GM23338 (cell line): ENCODE data around the gene SIL1. TPM values are rescaled to one million over a fixed set of nuclear protein-coding genes. Genes with fewer than 3 reads are reported as not detected.

Source experiments
- ATAC-seq: fragments of 200-7000 bp; cut with Tn5 transposase; 3 replicates; pipeline ENCODE4 v1.9.1; 2020
- DNase-seq: peaks from one replicate; pipeline ENCODE4 v3.0.0-alpha.2; 2015; ENCODE audit warnings: low spot score
- H2AFZ ChIP-seq: fragments of 200-600 bp; sonication (generic); 2 replicates; pipeline ENCODE4 v1.8.0; 2016; ENCODE audit warnings: antibody characterized with exemption, mild to moderate bottlenecking, moderate library complexity
- H3F3A ChIP-seq: fragments of 200-600 bp; sonication (generic); replicated peaks from 2 replicates; pipeline ENCODE4 v1.8.0; 2017; ENCODE audit warnings: antibody characterized with exemption, mixed run types, low read depth
- H3K27ac ChIP-seq: fragments of 200-600 bp; sonication (generic); 2 replicates; pipeline ENCODE4 v1.6.1; 2016; ENCODE audit warnings: low read depth
- H3K27me3 ChIP-seq: fragments of 200-600 bp; sonication (generic); 2 replicates; pipeline ENCODE4 v1.8.0; 2016; ENCODE audit warnings: mild to moderate bottlenecking, mixed run types, moderate library complexity; ENCODE audit not compliant: insufficient read depth
- H3K36me3 ChIP-seq: fragments of 200-600 bp; sonication (generic); 2 replicates; pipeline ENCODE4 v1.8.0; 2016; ENCODE audit warnings: mild to moderate bottlenecking; ENCODE audit not compliant: insufficient read depth
- H3K4me1 ChIP-seq: fragments of 200-600 bp; sonication (generic); 2 replicates; pipeline ENCODE4 v1.8.0; 2016; ENCODE audit warnings: mild to moderate bottlenecking, moderate library complexity; ENCODE audit not compliant: insufficient read depth
- H3K4me2 ChIP-seq: fragments of 200-600 bp; sonication (generic); 2 replicates; pipeline ENCODE4 v1.7.1; 2017; ENCODE audit warnings: mixed run types
- H3K4me3 ChIP-seq: fragments of 200-600 bp; sonication (generic); 2 replicates; pipeline ENCODE4 v1.6.1; 2016; ENCODE audit warnings: mixed run types
- H3K79me2 ChIP-seq: fragments of 200-600 bp; sonication (generic); replicated peaks from 2 replicates; pipeline ENCODE4 v1.8.0; 2017; ENCODE audit warnings: mild to moderate bottlenecking; ENCODE audit not compliant: insufficient read depth
- H3K9me2 ChIP-seq: fragments of 200-600 bp; sonication (generic); 2 replicates; pipeline ENCODE4 v1.8.0; 2017; ENCODE audit not compliant: insufficient read depth
- H4K20me1 ChIP-seq: fragments of 200-600 bp; sonication (generic); replicated peaks from 2 replicates; pipeline ENCODE4 v1.8.0; 2017; ENCODE audit warnings: mild to moderate bottlenecking; ENCODE audit not compliant: insufficient read depth
- H3K27ac Mint-ChIP-seq: 2 replicates; pipeline ENCODE4 v1.8.0; 2020; ENCODE audit warnings: inconsistent platforms, mild to moderate bottlenecking, moderate library complexity, mixed read lengths
- H3K27me3 Mint-ChIP-seq: 3 replicates; pipeline ENCODE4 v1.8.0; 2022; ENCODE audit warnings: low read depth, mild to moderate bottlenecking, moderate library complexity, mixed read lengths, inconsistent platforms; ENCODE audit not compliant: insufficient read depth, poor library complexity
- H3K36me3 Mint-ChIP-seq: 3 replicates; pipeline ENCODE4 v1.8.0; 2021; ENCODE audit warnings: low read depth, mild to moderate bottlenecking, inconsistent platforms, moderate library complexity, mixed read lengths
- H3K4me1 Mint-ChIP-seq: 3 replicates; pipeline ENCODE4 v1.8.0; 2020; ENCODE audit warnings: mild to moderate bottlenecking, inconsistent platforms, mixed read lengths
- H3K4me3 Mint-ChIP-seq: 3 replicates; pipeline ENCODE4 v1.8.0; 2021; ENCODE audit warnings: moderate library complexity, mild to moderate bottlenecking, inconsistent platforms, mixed read lengths
- H3K9me3 Mint-ChIP-seq: 3 replicates; pipeline ENCODE4 v1.8.0; 2020; ENCODE audit warnings: moderate library complexity, mild to moderate bottlenecking, inconsistent platforms, mixed read lengths
- CREB1 ChIP-seq: fragments of 250-450 bp; sonication (Bioruptor Pico); IDR thresholded peaks from 2 replicates; pipeline ENCODE4 v1.5.0; 2020; ENCODE audit warnings: low read depth, mild to moderate bottlenecking, moderate library complexity
- ZNF114 ChIP-seq: fragments of 250-450 bp; sonication (Bioruptor Pico); IDR thresholded peaks from 2 replicates; pipeline ENCODE4 v1.5.0; 2020; ENCODE audit warnings: mild to moderate bottlenecking, moderate library complexity
- polyA plus RNA-seq: library from polyadenylated mRNA; unstranded; fragments of >200 nt; fragmentation: Nextera tagmentation; extraction: Ambion mirVana; gene quantifications from 2 replicates; pipeline ENCODE4 v1.2.1, GENCODE V29; 2016
- total RNA-seq: library from RNA; depleted of rRNA; stranded (reverse); fragments of >200 nt; shearing (Covaris generic); gene quantifications from 2 replicates; pipeline ENCODE4 v1.2.3, GENCODE V29; 2014
- TF ChIP-seq, protein P1 (sequence below): fragments of 250-450 bp; sonication (Bioruptor Pico); IDR thresholded peaks from 2 replicates; pipeline ENCODE4 v1.5.0; 2020; ENCODE audit warnings: mild to moderate bottlenecking, moderate library complexity
- TF ChIP-seq, protein P2 (sequence below): IDR thresholded peaks from 2 replicates; pipeline ENCODE4 v1.6.1; 2016; ENCODE audit warnings: antibody characterized with exemption
- TF ChIP-seq, protein P3 (sequence below), 2 experiments: fragments of 200-600 bp in 1 of 2; sonication (generic) in 1 of 2; conservative IDR thresholded peaks; 2 replicates each; pipeline versions ENCODE4 v1.5.1 to v1.6.1; 2016 to 2017; ENCODE audit warnings: antibody characterized with exemption in 2 of 2, low read depth in 2 of 2, mild to moderate bottlenecking in 2 of 2, moderate library complexity in 1 of 2

Gene SIL1
- total and polyA plus RNA-seq, 2 experiments from 2014 or later: 5.5 to 5.9 TPM

DNA sequence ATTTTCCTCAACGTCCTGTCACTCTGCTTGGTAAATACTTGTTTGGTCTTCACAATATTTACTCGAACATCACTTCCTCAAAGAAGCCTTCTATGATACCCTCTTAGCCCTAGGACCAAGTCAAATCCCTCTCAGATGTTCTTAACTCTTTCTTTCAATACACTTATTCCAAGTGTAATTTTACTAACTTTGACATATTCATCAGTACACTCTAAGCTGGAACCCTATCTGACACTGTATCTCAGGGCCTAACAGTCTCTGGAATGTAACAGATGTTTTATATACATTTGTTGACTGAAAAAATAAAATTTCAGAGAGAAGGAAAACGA is 19.6 kb downstream of the SIL1 start (continued):
- TF ChIP-seq, protein P1, sequence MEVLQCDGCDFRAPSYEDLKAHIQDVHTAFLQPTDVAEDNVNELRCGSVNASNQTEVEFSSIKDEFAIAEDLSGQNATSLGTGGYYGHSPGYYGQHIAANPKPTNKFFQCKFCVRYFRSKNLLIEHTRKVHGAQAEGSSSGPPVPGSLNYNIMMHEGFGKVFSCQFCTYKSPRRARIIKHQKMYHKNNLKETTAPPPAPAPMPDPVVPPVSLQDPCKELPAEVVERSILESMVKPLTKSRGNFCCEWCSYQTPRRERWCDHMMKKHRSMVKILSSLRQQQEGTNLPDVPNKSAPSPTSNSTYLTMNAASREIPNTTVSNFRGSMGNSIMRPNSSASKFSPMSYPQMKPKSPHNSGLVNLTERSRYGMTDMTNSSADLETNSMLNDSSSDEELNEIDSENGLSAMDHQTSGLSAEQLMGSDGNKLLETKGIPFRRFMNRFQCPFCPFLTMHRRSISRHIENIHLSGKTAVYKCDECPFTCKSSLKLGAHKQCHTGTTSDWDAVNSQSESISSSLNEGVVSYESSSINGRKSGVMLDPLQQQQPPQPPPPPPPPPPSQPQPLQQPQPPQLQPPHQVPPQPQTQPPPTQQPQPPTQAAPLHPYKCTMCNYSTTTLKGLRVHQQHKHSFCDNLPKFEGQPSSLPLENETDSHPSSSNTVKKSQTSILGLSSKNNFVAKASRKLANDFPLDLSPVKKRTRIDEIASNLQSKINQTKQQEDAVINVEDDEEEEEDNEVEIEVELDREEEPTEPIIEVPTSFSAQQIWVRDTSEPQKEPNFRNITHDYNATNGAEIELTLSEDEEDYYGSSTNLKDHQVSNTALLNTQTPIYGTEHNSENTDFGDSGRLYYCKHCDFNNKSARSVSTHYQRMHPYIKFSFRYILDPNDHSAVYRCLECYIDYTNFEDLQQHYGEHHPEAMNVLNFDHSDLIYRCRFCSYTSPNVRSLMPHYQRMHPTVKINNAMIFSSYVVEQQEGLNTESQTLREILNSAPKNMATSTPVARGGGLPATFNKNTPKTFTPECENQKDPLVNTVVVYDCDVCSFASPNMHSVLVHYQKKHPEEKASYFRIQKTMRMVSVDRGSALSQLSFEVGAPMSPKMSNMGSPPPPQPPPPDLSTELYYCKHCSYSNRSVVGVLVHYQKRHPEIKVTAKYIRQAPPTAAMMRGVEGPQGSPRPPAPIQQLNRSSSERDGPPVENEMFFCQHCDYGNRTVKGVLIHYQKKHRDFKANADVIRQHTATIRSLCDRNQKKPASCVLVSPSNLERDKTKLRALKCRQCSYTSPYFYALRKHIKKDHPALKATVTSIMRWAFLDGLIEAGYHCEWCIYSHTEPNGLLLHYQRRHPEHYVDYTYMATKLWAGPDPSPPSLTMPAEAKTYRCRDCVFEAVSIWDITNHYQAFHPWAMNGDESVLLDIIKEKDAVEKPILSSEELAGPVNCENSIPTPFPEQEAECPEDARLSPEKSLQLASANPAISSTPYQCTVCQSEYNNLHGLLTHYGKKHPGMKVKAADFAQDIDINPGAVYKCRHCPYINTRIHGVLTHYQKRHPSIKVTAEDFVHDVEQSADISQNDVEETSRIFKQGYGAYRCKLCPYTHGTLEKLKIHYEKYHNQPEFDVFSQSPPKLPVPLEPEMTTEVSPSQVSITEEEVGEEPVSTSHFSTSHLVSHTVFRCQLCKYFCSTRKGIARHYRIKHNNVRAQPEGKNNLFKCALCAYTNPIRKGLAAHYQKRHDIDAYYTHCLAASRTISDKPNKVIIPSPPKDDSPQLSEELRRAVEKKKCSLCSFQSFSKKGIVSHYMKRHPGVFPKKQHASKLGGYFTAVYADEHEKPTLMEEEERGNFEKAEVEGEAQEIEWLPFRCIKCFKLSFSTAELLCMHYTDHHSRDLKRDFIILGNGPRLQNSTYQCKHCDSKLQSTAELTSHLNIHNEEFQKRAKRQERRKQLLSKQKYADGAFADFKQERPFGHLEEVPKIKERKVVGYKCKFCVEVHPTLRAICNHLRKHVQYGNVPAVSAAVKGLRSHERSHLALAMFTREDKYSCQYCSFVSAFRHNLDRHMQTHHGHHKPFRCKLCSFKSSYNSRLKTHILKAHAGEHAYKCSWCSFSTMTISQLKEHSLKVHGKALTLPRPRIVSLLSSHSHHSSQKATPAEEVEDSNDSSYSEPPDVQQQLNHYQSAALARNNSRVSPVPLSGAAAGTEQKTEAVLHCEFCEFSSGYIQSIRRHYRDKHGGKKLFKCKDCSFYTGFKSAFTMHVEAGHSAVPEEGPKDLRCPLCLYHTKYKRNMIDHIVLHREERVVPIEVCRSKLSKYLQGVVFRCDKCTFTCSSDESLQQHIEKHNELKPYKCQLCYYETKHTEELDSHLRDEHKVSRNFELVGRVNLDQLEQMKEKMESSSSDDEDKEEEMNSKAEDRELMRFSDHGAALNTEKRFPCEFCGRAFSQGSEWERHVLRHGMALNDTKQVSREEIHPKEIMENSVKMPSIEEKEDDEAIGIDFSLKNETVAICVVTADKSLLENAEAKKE (CRISPR knock-in tag): no peak
- TF ChIP-seq ZNF114 (CRISPR knock-in tag): no peak

DNA sequence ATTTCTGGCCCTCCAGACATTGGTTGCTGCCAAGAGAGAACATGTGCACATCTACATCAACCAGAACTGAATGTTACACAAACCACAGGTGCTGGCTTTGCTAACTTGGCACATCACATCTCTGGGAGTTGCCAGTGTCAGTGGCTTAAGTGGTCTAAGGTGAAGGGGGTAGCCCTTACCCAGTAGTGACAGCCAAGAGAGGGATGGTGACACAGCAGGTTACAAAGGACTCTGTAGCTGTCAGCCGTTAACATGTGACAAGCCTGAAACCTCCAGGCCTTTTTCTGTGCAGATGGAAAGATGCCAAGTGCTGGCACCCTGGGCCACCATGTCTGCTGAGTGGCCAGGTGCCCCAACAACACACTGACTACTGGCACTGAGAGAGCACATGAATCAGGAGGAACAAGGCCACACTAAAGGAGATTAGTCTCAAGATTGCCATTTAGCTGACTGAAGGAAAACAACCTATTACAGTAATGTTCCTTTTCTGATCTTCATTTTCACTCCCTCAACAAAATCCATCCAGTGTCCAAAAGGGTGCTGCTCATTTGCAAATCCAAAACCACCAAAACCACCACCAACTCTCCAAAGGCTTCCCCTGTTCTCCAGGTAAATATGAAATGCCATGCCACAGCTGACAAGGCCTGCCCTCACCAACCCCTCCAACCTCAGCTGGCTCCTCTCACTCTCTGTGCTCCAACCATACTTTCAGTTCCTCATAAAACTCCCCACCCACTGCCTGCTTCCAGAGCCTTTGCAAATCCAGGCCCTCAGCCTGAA is 20.2 kb downstream of the SIL1 start:
- Histone ChIP-seq H3K79me2 (no peaks in the 10 kb centered on the region), H3K27ac (no peak overlapping the region), H3K27me3 (no peaks in the 10 kb centered on the region), H3K4me2 (no peak overlapping the region), H3K4me3 (no peak overlapping the region), H3F3A (no peaks in the 10 kb centered on the region), H3K9me2 (no peaks in the 10 kb centered on the region), H2AFZ (no peak overlapping the region), H3K36me3 (no peaks in the 10 kb centered on the region), H4K20me1 (no peaks in the 10 kb centered on the region), H3K4me1 (no peaks in the 10 kb centered on the region)
- Mint-ChIP-seq H3K9me3 (peaks cover 2% of the 10 kb centered on the region; the same call in 1 of the 3 replicates), H3K27ac (no peak overlapping the region), H3K4me1 (peaks cover 16% of the 10 kb centered on the region), H3K27me3 (peaks cover 4% of the 10 kb centered on the region), H3K36me3 (no peaks in the 10 kb centered on the region), H3K4me3 (no peak overlapping the region)
- no peak for DNase-seq
- no peak for ATAC-seq
- TF ChIP-seq, protein P2, sequence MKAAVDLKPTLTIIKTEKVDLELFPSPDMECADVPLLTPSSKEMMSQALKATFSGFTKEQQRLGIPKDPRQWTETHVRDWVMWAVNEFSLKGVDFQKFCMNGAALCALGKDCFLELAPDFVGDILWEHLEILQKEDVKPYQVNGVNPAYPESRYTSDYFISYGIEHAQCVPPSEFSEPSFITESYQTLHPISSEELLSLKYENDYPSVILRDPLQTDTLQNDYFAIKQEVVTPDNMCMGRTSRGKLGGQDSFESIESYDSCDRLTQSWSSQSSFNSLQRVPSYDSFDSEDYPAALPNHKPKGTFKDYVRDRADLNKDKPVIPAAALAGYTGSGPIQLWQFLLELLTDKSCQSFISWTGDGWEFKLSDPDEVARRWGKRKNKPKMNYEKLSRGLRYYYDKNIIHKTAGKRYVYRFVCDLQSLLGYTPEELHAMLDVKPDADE: no peak
- TF ChIP-seq, protein P1 (CRISPR knock-in tag): no peak
- no peak for TF ChIP-seq CREB1
- TF ChIP-seq ZNF114 (CRISPR knock-in tag): no peak
- TF ChIP-seq, protein P3, sequence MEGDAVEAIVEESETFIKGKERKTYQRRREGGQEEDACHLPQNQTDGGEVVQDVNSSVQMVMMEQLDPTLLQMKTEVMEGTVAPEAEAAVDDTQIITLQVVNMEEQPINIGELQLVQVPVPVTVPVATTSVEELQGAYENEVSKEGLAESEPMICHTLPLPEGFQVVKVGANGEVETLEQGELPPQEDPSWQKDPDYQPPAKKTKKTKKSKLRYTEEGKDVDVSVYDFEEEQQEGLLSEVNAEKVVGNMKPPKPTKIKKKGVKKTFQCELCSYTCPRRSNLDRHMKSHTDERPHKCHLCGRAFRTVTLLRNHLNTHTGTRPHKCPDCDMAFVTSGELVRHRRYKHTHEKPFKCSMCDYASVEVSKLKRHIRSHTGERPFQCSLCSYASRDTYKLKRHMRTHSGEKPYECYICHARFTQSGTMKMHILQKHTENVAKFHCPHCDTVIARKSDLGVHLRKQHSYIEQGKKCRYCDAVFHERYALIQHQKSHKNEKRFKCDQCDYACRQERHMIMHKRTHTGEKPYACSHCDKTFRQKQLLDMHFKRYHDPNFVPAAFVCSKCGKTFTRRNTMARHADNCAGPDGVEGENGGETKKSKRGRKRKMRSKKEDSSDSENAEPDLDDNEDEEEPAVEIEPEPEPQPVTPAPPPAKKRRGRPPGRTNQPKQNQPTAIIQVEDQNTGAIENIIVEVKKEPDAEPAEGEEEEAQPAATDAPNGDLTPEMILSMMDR (conservative IDR thresholded peaks at IDR 0.05; ENCODE audit: low read depth in 2 of 2): no peak
